ENCODE data around the gene ETV2.
"Not testable (repeated sequence)": the region's sequence is repeated elsewhere in the genome, so short reads cannot be mapped to it uniquely, and the experiment has no call there.

Gene ETV2

GRCh38 chr19:35661995-35662340 is 20.4 kb downstream of the ETV2 start:
- DNase-seq: no peak

GRCh38 chr19:35663981-35664380 is 22.4 kb downstream of the ETV2 start:
- no peak for DNase-seq

GRCh38 chr19:35665157-35665556 is 23.6 kb downstream of the ETV2 start:
- DNase-seq: no peak

- no peak for DNase-seq
These were observed 24.1 kb downstream of the ETV2 start for GRCh38 chr19:35665604-35666003.

GRCh38 chr19:35666251-35666913 is 24.8 kb downstream of the ETV2 start, which contains the start of gene UPK1A:
UPK1A (plus strand) TSS chr19:35666517; CDS start chr19:35666813, 296 bp downstream.
- no peak for DNase-seq

- DNase-seq: no peak
These were observed 28.0 kb downstream of the ETV2 start for GRCh38 chr19:35669566-35669965.

GRCh38 chr19:35669974-35670373 is 28.4 kb downstream of the ETV2 start:
- no peak for DNase-seq

GRCh38 chr19:35670686-35671085 is 29.1 kb downstream of the ETV2 start:
- DNase-seq: no peak

- DNase-seq: no peak
These were observed 30.3 kb downstream of the ETV2 start for GRCh38 chr19:35671818-35672217.

GRCh38 chr19:35673121-35673804 is 31.7 kb downstream of the ETV2 start:
- peak; percentile 52 for DNase-seq

- no peak for DNase-seq
These were observed 34.1 kb downstream of the ETV2 start for GRCh38 chr19:35675589-35676140.

- no peak for DNase-seq
These were observed 48.3 kb downstream of the ETV2 start for GRCh38 chr19:35689836-35690235.

GRCh38 chr19:35691106-35691505 is 49.6 kb downstream of the ETV2 start:
- not testable (repeated sequence) for DNase-seq

GRCh38 chr19:35692010-35692409 is 50.5 kb downstream of the ETV2 start:
- DNase-seq: no peak

GRCh38 chr19:35693422-35693821 is 51.9 kb downstream of the ETV2 start:
- no peak for DNase-seq

GRCh38 chr19:35693835-35694599 is 52.5 kb downstream of the ETV2 start:
- DNase-seq: peak; percentile 96

Measured in NCI-H82 (cell line).